Fibroblast of gingiva (primary cell): ENCODE results near the gene CTSK.
"Not testable (repeated sequence)": the region's sequence is repeated elsewhere in the genome, so short reads cannot be mapped to it uniquely, and the experiment has no call there.

ENCODE experiments used
- DNase-seq: peaks from one replicate; pipeline ENCODE4 v3.0.0-alpha.2; 2011; ENCODE audit warnings: low read depth

CTSK gene

GRCh38 chr1:150808121-150808520 is at the start of gene CTSK:
CTSK (minus strand) TSS chr1:150808260; CDS start chr1:150806805, 1,455 bp downstream.
- DNase-seq: peak; percentile 64

- DNase-seq: not testable (repeated sequence)
These were observed 44.7 kb upstream of the CTSK start for GRCh38 chr1:150852734-150853133.

- not testable (repeated sequence) for DNase-seq
These were observed 42.8 kb upstream of the CTSK start for GRCh38 chr1:150850801-150851362.

GRCh38 chr1:150846473-150847146 is 38.5 kb upstream of the CTSK start:
- DNase-seq: no peak

GRCh38 chr1:150843474-150843873 is 35.4 kb upstream of the CTSK start:
- no peak for DNase-seq

GRCh38 chr1:150842964-150843363 is 34.9 kb upstream of the CTSK start:
- no peak for DNase-seq

GRCh38 chr1:150842343-150842742 is 34.3 kb upstream of the CTSK start:
- DNase-seq: no peak

GRCh38 chr1:150841626-150842025 is 33.6 kb upstream of the CTSK start:
- no peak for DNase-seq

- not testable (repeated sequence) for DNase-seq
These were observed 32.8 kb upstream of the CTSK start for GRCh38 chr1:150840850-150841249.

- DNase-seq: no peak
These were observed 28.2 kb upstream of the CTSK start for GRCh38 chr1:150836129-150836773.

GRCh38 chr1:150833961-150834360 is 25.9 kb upstream of the CTSK start:
- DNase-seq: not testable (repeated sequence)

GRCh38 chr1:150832597-150832996 is 24.5 kb upstream of the CTSK start:
- DNase-seq: no peak

GRCh38 chr1:150829751-150830150 is 21.7 kb upstream of the CTSK start:
- no peak for DNase-seq

- no peak for DNase-seq
These were observed 18.2 kb upstream of the CTSK start for GRCh38 chr1:150826299-150826698.

GRCh38 chr1:150820730-150821512 is 12.9 kb upstream of the CTSK start:
- DNase-seq: peak; percentile 59

- no peak for DNase-seq
These were observed 7.8 kb upstream of the CTSK start for GRCh38 chr1:150815871-150816270.

- DNase-seq: peak; percentile 64
These were observed 5.1 kb upstream of the CTSK start for GRCh38 chr1:150813028-150813707.

GRCh38 chr1:150810958-150811659 is 3.0 kb upstream of the CTSK start:
- DNase-seq: no peak

- DNase-seq: peak; percentile 59
These were observed 1.6 kb upstream of the CTSK start for GRCh38 chr1:150809651-150810050.

- DNase-seq: peak; percentile 36
These were observed 786 bp upstream of the CTSK start for GRCh38 chr1:150808846-150809245.
